ENCODE measurements around the gene TECPR1.

The TECPR1 gene

DNA sequence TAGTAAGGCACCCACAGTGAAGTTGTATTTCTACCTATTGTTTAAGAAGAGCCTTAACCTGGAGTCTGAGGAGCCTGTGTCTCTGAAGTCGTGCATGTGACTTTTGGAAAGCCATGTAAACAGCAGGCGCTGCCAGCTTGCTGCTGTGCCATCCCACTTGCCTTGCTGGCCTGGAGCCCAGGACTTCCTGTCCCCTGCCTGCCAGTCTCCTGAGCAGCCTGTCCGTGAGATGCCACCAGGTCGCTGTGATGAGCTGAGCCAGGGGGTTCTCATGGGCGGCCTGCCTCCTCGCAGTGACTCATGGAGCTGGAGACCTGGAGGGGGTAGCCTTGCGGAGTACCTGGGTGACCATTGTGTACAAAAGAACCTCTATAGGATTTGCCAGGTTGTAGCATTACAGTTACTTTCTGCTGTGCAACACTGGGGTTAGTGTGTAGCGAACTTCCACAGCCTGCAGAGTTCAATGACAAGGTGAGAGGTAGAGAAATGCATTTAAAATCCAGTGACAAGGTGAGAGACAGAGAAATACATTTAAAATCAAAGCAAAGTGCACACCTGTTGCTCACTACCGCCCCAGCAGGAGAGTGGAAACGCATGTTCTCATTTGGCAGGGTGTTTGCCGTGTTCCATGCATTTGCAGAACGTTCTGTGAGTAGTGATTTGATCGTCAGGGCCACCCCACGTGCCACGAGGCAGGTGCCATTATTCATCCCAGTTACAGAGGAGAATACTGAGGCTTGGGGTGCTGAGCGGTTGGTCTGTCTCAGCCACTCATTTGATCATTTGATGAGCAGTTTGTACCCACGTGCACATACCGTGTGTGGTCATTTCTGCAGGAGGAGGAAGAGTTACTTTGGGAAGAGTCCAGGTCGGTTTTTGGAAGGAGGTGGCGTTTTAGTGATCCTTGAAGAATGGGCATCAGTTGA is 77.4 kb downstream of the TECPR1 start:
- TF ChIP-seq FOXM1 (IDR thresholded peaks at IDR 0.05; ENCODE audit: borderline replicate concordance, low read depth) (no peak), TEAD4 (IDR thresholded peaks at IDR 0.05) (no peak), CEBPB (IDR thresholded peaks at IDR 0.05) (no peak), ZBTB7A (IDR thresholded peaks at IDR 0.05; ENCODE audit: low read depth) (no peak), TAF1 (IDR thresholded peaks at IDR 0.05; ENCODE audit: low read depth) (no peak), RAD21 (IDR thresholded peaks at IDR 0.05; ENCODE audit: low read depth) (no peak), EP300 (IDR thresholded peaks at IDR 0.05; ENCODE audit: borderline replicate concordance) (no peak), CREB1 (IDR thresholded peaks at IDR 0.05; ENCODE audit: low read depth) (no peak)
- TF ChIP-seq, protein P1, sequence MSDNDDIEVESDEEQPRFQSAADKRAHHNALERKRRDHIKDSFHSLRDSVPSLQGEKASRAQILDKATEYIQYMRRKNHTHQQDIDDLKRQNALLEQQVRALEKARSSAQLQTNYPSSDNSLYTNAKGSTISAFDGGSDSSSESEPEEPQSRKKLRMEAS (IDR thresholded peaks at IDR 0.05): no peak
- TF ChIP-seq, protein P2, sequence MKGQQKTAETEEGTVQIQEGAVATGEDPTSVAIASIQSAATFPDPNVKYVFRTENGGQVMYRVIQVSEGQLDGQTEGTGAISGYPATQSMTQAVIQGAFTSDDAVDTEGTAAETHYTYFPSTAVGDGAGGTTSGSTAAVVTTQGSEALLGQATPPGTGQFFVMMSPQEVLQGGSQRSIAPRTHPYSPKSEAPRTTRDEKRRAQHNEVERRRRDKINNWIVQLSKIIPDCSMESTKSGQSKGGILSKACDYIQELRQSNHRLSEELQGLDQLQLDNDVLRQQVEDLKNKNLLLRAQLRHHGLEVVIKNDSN (IDR thresholded peaks at IDR 0.05): no peak

DNA sequence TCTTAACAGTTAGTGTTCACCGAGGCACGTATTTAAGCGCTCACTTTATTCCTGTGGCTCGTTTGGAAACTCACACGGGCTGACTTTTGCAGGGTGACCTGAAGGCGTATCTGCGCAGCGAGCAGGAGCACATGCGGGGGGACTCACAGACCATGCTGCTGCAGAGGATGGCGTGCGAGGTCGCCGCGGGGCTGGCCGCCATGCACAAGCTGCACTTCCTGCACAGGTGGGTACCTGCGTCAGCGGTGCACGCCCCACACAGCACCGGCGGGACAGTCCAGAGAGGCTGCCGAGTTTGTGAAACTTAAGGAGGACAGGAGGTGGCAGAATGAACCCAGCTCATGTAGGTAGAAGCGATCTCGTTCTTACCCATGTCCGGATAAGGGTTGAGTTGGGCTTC is 80.6 kb downstream of the TECPR1 start:
- TF ChIP-seq NFIC (IDR thresholded peaks at IDR 0.05) (no peak), CREB1 (IDR thresholded peaks at IDR 0.05; ENCODE audit: low read depth) (no peak), CEBPB (IDR thresholded peaks at IDR 0.05) (no peak)

DNA sequence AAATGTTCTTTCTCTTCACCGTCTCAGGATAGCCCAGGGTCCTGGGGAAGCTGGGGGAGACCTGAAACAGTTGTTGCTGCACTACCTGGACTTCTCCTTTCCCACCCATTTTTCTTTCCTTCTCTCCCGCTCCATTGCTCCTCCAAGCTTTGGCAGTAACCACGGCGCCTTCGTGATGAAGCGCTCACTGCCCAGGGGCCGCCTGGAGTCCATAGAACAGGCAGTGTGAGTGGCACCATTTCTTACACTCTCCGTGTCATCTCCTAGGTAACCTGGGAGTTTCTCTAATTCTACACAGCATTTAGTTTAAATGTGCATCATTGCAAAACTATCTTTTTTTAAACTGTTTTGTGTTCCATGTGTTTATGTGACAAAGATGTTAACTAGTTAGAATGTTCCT is 81.1 kb downstream of the TECPR1 start:
- no peak for TF ChIP-seq FOXM1 (IDR thresholded peaks at IDR 0.05; ENCODE audit: borderline replicate concordance, low read depth)
- TF ChIP-seq, protein P3, sequence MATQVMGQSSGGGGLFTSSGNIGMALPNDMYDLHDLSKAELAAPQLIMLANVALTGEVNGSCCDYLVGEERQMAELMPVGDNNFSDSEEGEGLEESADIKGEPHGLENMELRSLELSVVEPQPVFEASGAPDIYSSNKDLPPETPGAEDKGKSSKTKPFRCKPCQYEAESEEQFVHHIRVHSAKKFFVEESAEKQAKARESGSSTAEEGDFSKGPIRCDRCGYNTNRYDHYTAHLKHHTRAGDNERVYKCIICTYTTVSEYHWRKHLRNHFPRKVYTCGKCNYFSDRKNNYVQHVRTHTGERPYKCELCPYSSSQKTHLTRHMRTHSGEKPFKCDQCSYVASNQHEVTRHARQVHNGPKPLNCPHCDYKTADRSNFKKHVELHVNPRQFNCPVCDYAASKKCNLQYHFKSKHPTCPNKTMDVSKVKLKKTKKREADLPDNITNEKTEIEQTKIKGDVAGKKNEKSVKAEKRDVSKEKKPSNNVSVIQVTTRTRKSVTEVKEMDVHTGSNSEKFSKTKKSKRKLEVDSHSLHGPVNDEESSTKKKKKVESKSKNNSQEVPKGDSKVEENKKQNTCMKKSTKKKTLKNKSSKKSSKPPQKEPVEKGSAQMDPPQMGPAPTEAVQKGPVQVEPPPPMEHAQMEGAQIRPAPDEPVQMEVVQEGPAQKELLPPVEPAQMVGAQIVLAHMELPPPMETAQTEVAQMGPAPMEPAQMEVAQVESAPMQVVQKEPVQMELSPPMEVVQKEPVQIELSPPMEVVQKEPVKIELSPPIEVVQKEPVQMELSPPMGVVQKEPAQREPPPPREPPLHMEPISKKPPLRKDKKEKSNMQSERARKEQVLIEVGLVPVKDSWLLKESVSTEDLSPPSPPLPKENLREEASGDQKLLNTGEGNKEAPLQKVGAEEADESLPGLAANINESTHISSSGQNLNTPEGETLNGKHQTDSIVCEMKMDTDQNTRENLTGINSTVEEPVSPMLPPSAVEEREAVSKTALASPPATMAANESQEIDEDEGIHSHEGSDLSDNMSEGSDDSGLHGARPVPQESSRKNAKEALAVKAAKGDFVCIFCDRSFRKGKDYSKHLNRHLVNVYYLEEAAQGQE (IDR thresholded peaks at IDR 0.05; ENCODE audit: low read depth): no peak
- no peak for TF ChIP-seq TCF12 (IDR thresholded peaks at IDR 0.05; ENCODE audit: low read depth)
- TF ChIP-seq EP300 (IDR thresholded peaks at IDR 0.05; ENCODE audit: borderline replicate concordance): no peak
- TF ChIP-seq EGR1 (IDR thresholded peaks at IDR 0.05): no peak
- TF ChIP-seq TEAD4 (IDR thresholded peaks at IDR 0.05): no peak
- no peak for TF ChIP-seq NFIC (IDR thresholded peaks at IDR 0.05)
- TF ChIP-seq TAF1 (IDR thresholded peaks at IDR 0.05; ENCODE audit: low read depth): no peak

DNA sequence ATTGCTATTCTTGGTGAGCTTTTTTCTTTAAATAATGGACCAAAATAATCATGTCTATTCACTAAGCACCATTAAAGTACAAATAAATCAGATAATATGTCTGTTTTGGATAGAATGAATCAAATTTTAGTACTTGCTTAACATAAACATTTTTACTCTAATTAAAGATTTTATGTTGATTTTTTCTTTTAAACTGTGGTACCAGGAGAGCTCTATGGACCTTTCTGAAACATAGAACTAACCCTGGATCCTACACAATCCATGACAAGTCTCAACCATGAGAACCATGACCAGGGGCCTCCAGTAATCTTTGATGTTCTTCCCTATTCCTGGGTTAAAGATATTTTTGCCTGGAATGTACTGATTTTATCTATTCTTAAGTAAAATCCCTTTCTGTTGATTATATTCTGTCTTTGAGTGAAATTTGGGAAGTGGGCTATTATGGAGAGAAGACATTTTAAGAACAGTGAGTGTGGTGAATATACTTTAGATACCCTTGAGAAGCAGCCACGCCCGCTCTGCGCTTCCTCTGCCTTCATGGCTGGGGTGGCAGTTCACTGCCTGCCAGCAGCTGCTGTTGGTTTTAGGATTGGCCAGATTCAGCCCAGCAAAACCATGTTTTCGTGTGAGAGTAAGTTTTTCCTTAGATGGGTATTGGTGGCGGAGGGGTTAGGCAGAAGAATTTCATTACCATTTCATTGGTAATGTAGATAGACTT is 83.0 kb downstream of the TECPR1 start:
- no peak for TF ChIP-seq EP300 (IDR thresholded peaks at IDR 0.05; ENCODE audit: borderline replicate concordance)
- no peak for TF ChIP-seq ZBTB7A (IDR thresholded peaks at IDR 0.05; ENCODE audit: low read depth)
- TF ChIP-seq RAD21 (IDR thresholded peaks at IDR 0.05; ENCODE audit: low read depth): no peak
- no peak for TF ChIP-seq EGR1 (IDR thresholded peaks at IDR 0.05)
- no peak for TF ChIP-seq TEAD4 (IDR thresholded peaks at IDR 0.05)
- TF ChIP-seq, protein P1 (IDR thresholded peaks at IDR 0.05): no peak

DNA sequence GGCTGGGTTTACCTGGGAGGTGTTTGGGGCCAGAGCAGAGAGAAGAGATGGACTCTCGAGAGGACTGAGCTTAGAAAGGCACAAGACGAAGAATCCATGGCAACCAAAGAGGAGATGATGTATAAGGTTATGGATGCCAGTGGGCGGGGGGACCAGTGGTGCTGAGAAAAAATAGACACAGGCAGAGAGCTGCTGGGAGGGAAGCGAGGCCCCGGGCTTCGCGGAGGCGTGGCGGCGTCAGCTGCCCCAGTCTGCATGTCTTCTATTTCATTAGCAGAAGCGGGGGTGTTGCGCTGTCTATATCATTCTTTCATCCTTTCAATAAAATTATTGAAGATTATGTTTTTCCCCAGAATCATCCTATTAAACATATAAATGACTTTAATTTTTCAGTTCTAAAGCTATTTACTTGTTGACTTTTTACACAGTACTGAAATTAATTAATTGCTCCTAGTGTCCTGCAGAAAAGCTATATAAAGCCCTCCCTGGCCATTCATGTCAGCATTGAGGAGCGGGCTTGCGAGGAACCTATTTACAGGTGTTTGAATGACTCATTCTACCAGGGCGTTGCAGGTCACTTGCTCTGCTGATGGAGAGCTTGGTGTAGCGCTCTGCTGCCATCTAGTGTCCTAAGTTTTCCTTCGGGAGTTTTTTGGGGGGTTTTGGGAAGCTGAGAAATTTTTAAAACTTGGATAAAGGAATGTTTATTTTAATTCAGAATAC is 83.7 kb downstream of the TECPR1 start:
- TF ChIP-seq CREB1 (IDR thresholded peaks at IDR 0.05; ENCODE audit: low read depth) (no peak), FOXM1 (IDR thresholded peaks at IDR 0.05; ENCODE audit: borderline replicate concordance, low read depth) (no peak), TEAD4 (IDR thresholded peaks at IDR 0.05) (no peak), TCF12 (IDR thresholded peaks at IDR 0.05; ENCODE audit: low read depth) (no peak), RAD21 (IDR thresholded peaks at IDR 0.05; ENCODE audit: low read depth) (peak; percentile 87)
- TF ChIP-seq, protein P3 (IDR thresholded peaks at IDR 0.05; ENCODE audit: low read depth): no peak

DNA sequence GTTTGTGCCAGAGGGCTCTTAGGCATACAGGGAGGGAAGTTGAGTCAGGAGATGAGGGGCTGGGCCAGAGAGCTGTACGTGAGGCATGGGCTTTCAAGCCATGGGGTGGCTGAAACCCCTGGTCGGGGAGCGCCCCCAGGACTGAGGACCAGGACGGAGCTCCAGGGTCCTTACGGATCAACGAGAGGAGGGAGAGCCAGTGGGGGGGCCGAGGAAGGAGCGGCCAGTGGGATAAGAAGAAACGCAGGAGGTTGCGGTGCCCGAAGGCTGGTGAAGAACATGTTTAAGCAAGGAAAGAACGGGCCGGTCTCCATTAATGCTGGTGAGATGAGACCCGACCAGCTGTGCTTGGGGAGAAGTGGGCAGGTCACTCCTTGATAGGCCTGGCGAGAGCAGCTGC is 84.4 kb downstream of the TECPR1 start:
- TF ChIP-seq CEBPB (IDR thresholded peaks at IDR 0.05) (no peak), CREB1 (IDR thresholded peaks at IDR 0.05; ENCODE audit: low read depth) (no peak), ZBTB7A (IDR thresholded peaks at IDR 0.05; ENCODE audit: low read depth) (no peak), TAF1 (IDR thresholded peaks at IDR 0.05; ENCODE audit: low read depth) (no peak), TEAD4 (IDR thresholded peaks at IDR 0.05) (no peak), RAD21 (IDR thresholded peaks at IDR 0.05; ENCODE audit: low read depth) (no peak), EGR1 (IDR thresholded peaks at IDR 0.05) (no peak), TCF12 (IDR thresholded peaks at IDR 0.05; ENCODE audit: low read depth) (no peak), EP300 (IDR thresholded peaks at IDR 0.05; ENCODE audit: borderline replicate concordance) (no peak), FOXM1 (IDR thresholded peaks at IDR 0.05; ENCODE audit: borderline replicate concordance, low read depth) (no peak), YY1 (IDR thresholded peaks at IDR 0.05; ENCODE audit: low read depth) (no peak), NFIC (IDR thresholded peaks at IDR 0.05) (no peak)
- TF ChIP-seq, protein P2 (IDR thresholded peaks at IDR 0.05): no peak
- TF ChIP-seq, protein P3 (IDR thresholded peaks at IDR 0.05; ENCODE audit: low read depth): no peak
- TF ChIP-seq, protein P1 (IDR thresholded peaks at IDR 0.05): no peak

All from Ishikawa (cell line).